Liver (tissue), 9 donors: ENCODE data around the gene TUBGCP4. TPM values are rescaled to one million over a fixed set of nuclear protein-coding genes. Genes with fewer than 3 reads are reported as not detected.

ENCODE experiments used
- DNase-seq: peaks from one replicate; pipeline ENCODE4 v3.0.0-alpha.2; 2017; ENCODE audit warnings: low spot score
- H3K27ac ChIP-seq, 2 donors: one replicate each; pipeline ENCODE4 v1.7.0; 2013; ENCODE audit warnings: inconsistent platforms in 2 of 2, low read length in 2 of 2, control low read depth in 1 of 2, low read depth in 1 of 2, mild to moderate bottlenecking in 1 of 2
- H3K27me3 ChIP-seq, 4 donors: one replicate each; pipeline versions ENCODE4 v1.6.1 to v1.7.0; 2013; ENCODE audit warnings: low read length in 3 of 4, inconsistent platforms in 1 of 4, mild to moderate bottlenecking in 1 of 4, moderate library complexity in 1 of 4; ENCODE audit not compliant: control insufficient read depth in 4 of 4, insufficient read depth in 4 of 4
- H3K36me3 ChIP-seq, 4 donors: one replicate each; pipeline versions ENCODE4 v1.6.1 to v1.7.0; 2013; ENCODE audit warnings: low read length in 3 of 4, mild to moderate bottlenecking in 3 of 4, low read depth in 1 of 4, moderate library complexity in 1 of 4; ENCODE audit not compliant: control insufficient read depth in 4 of 4, insufficient read depth in 3 of 4
- H3K4me1 ChIP-seq, 4 donors: one replicate each; pipeline versions ENCODE4 v1.6.1 to v1.7.0; 2013; ENCODE audit warnings: low read length in 3 of 4, mild to moderate bottlenecking in 3 of 4, moderate library complexity in 1 of 4; ENCODE audit not compliant: control insufficient read depth in 4 of 4, insufficient read depth in 4 of 4
- H3K4me3 ChIP-seq, 3 donors: one replicate each; pipeline versions ENCODE4 v1.6.1 to v1.7.0; 2013; ENCODE audit warnings: low read length in 3 of 3, control low read depth in 1 of 3, low read depth in 1 of 3, mild to moderate bottlenecking in 1 of 3
- H3K9ac ChIP-seq, 2 donors: one replicate each; pipeline ENCODE4 v1.7.0; 2013; ENCODE audit warnings: low read length in 2 of 2, mild to moderate bottlenecking in 2 of 2, moderate library complexity in 2 of 2, control low read depth in 1 of 2, low read depth in 1 of 2
- H3K9me3 ChIP-seq, 4 donors: one replicate each; pipeline versions ENCODE4 v1.6.1 to v1.7.0; 2013; ENCODE audit warnings: low read length in 3 of 4; ENCODE audit not compliant: control insufficient read depth in 4 of 4
- EGR1 ChIP-seq, 2 donors: IDR thresholded peaks; 2 replicates each; pipeline ENCODE4 v1.6.1; 2016 to 2018; ENCODE audit warnings: antibody characterized with exemption in 2 of 2, low read depth in 2 of 2
- FOXA1 ChIP-seq: IDR thresholded peaks from 2 replicates; pipeline ENCODE4 v1.6.1; 2016; ENCODE audit warnings: antibody characterized with exemption
- FOXA2 ChIP-seq: IDR thresholded peaks from 2 replicates; pipeline ENCODE4 v1.6.1; 2016; ENCODE audit warnings: antibody characterized with exemption
- GABPA ChIP-seq, 2 donors: IDR thresholded peaks in 1 of 2; conservative IDR thresholded peaks in 1 of 2; 2 replicates each; pipeline ENCODE4 v1.6.1; 2016; ENCODE audit warnings: antibody characterized with exemption in 2 of 2, mild to moderate bottlenecking in 1 of 2, moderate library complexity in 1 of 2
- HNF4A ChIP-seq, 2 donors: conservative IDR thresholded peaks; 2 replicates each; pipeline ENCODE4 v1.6.1; 2016; ENCODE audit warnings: antibody characterized with exemption in 2 of 2, mild to moderate bottlenecking in 2 of 2
- HNF4G ChIP-seq: IDR thresholded peaks from 2 replicates; pipeline ENCODE4 v1.6.1; 2016; ENCODE audit warnings: antibody characterized with exemption
- JUND ChIP-seq, 2 donors: IDR thresholded peaks; 2 replicates each; pipeline ENCODE4 v1.6.1; 2016; ENCODE audit warnings: antibody characterized with exemption in 2 of 2
- NR2F2 ChIP-seq: IDR thresholded peaks from 2 replicates; pipeline ENCODE4 v1.6.1; 2016; ENCODE audit warnings: antibody characterized with exemption
- RAD21 ChIP-seq, 2 donors: IDR thresholded peaks; 2 replicates each; pipeline ENCODE4 v1.6.1; 2016; ENCODE audit warnings: antibody characterized with exemption in 2 of 2, mild to moderate bottlenecking in 2 of 2
- RXRA ChIP-seq, 2 donors: IDR thresholded peaks; 2 replicates each; pipeline ENCODE4 v1.6.1; 2017 to 2018; ENCODE audit warnings: antibody characterized with exemption in 2 of 2, mild to moderate bottlenecking in 1 of 2
- SP1 ChIP-seq: IDR thresholded peaks from 2 replicates; pipeline ENCODE4 v1.6.1; 2018; ENCODE audit warnings: antibody characterized with exemption, mild to moderate bottlenecking
- TAF1 ChIP-seq: conservative IDR thresholded peaks from 2 replicates; pipeline ENCODE4 v1.6.1; 2016; ENCODE audit warnings: antibody characterized with exemption, mild to moderate bottlenecking
- YY1 ChIP-seq: IDR thresholded peaks from 2 replicates; pipeline ENCODE4 v1.6.1; 2016; ENCODE audit warnings: antibody characterized with exemption, mild to moderate bottlenecking
- WGBS: extraction: QIAGEN DNeasy Blood & Tissue Kit; methylation state at CpG from one replicate; pipeline ENCODE4 v1.1.7; 2013; 5-methylcytosine and 5-hydroxymethylcytosine counted together
- polyA plus RNA-seq, 2 donors: library from polyadenylated mRNA; stranded (reverse) in 1 of 2; unstranded in 1 of 2; fragments of 200-250 nt in 1 of 2; fragments of >200 nt in 1 of 2; fragmentation: Nextera tagmentation in 1 of 2; extraction: Ambion mirVana in 1 of 2; gene quantifications; one replicate each; pipeline versions ENCODE4 v1.2.1 to v1.2.3, GENCODE V29; 2013 to 2015
- total RNA-seq, 2 donors: library from RNA; depleted of rRNA; stranded (reverse); fragments of >200 nt; gene quantifications; one replicate each; pipeline ENCODE4 v1.2.3, GENCODE V29; 2014
- TF ChIP-seq, protein P1 (sequence below): fragments of 150-350 bp; IDR thresholded peaks from 2 replicates; pipeline ENCODE4 v1.5.1; 2017; ENCODE audit warnings: improper control_type of control experiment, low read depth, low read length; ENCODE audit not compliant: missing input control
- TF ChIP-seq, protein P2 (sequence below): IDR thresholded peaks from 2 replicates; pipeline ENCODE4 v1.6.1; 2016; ENCODE audit warnings: antibody characterized with exemption
- TF ChIP-seq, protein P3 (sequence below): IDR thresholded peaks from 2 replicates; pipeline ENCODE4 v1.6.1; 2016; ENCODE audit warnings: antibody characterized with exemption, mild to moderate bottlenecking
- TF ChIP-seq, protein P4 (sequence below): IDR thresholded peaks from 2 replicates; pipeline ENCODE4 v1.6.1; 2016; ENCODE audit warnings: antibody characterized with exemption
- TF ChIP-seq, protein P5 (sequence below): IDR thresholded peaks from 2 replicates; pipeline ENCODE4 v1.6.1; 2016; ENCODE audit warnings: antibody characterized with exemption
- donor health status: healthy.
- donor health status: healthy.
- donor health status: healthy.
- donor health status: healthy.
- donor health status: healthy.

TUBGCP4 gene
- total and polyA plus RNA-seq, 4 donors: 4.6 to 20.5 (median 12.4) TPM

DNA sequence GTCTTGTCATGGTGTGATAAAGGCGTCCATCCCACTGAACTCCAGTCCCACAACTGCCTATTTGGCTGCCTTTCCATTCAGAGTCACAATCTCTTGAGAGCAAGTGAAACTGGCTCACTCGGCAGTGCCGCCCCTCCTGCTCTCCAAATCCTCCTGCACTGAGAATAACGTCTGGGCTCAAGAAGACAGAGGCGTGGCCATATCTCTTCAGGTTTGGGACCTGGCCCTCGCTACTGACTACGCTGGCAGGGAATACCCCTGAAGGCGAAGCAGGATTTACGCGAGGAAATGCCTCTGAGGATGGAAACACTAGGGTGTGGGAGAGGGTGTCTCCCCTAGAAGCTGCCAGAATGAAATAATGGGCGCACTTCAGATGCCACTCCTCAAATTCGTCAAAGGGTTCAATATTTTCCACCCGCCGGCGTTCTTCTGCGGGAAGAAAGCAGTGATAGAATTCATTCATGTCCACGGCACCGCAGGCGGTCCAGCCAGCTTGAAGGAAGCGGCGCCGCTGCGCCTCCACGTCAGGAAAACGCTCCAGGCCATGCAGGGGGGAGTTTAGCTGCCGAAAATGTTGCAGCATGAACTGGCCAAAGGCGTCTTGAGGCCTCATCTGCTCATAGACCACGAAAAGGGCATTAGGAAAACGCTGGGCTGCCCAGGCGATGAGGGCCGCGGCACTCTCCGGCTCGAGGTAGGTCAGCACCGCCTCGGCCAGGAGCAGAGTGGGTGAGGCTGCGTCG, 41.5 kb upstream of the TUBGCP4 start:
- 26% methylated on average over 38 of the region's 38 CpGs for WGBS
- TF ChIP-seq, protein P1, sequence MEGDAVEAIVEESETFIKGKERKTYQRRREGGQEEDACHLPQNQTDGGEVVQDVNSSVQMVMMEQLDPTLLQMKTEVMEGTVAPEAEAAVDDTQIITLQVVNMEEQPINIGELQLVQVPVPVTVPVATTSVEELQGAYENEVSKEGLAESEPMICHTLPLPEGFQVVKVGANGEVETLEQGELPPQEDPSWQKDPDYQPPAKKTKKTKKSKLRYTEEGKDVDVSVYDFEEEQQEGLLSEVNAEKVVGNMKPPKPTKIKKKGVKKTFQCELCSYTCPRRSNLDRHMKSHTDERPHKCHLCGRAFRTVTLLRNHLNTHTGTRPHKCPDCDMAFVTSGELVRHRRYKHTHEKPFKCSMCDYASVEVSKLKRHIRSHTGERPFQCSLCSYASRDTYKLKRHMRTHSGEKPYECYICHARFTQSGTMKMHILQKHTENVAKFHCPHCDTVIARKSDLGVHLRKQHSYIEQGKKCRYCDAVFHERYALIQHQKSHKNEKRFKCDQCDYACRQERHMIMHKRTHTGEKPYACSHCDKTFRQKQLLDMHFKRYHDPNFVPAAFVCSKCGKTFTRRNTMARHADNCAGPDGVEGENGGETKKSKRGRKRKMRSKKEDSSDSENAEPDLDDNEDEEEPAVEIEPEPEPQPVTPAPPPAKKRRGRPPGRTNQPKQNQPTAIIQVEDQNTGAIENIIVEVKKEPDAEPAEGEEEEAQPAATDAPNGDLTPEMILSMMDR: no peak
- DNase-seq: peak; percentile 36

DNA sequence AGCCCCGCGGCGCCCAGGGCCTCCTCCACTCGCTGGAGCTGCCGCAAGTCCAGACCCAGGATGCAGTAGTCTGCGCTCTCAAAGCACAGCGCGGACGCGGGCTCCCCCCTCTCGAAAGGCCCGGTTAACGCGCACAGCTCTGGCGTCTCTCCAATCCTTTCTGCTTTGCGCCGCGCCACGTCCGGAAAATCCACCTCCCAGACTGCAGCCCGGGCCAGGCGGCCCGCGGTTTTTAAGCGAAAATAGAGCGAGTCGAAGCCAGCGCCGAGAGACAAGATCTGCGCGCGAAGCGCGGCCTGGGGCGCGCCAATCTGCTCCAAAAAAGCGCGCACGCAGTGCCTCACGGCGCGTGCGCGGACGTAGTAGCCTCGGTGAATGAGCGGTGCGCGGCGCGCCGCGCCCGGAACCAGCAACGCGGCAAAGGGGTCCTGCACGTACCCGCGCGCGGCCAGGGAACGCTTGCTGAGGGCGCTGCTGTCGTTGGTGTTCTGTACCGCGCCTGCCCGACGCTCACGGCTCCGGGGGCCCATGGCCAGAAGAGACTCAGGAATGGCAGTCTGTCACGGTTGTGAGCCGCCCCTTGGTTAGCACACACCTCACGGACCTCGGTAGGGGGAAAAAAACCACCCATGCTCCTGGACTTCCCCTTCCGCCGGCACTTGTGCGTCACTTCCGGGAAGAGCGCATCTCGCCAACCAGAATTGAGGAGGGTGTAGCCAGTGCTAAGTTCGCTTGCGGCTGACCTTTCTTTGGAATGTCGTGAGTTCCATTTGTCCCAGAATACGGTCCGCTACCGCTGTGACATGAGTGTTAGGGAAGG, 40.7 kb upstream of the TUBGCP4 start, which contains the start of gene LCMT2:
Gene LCMT2, minus strand, starts transcription at position 614 of the 820 bp plus-strand sequence. Its CDS starts 84 bp downstream, at position 530.
- Histone ChIP-seq H3K9ac (peak within 1 kb of the TSS; percentile 85 to 87), H3K9me3 (no peaks in the 10 kb centered on the region), H3K36me3 (peaks cover 0 to 3% (median 0%) of the 10 kb centered on the region in 4 donors), H3K27me3 (no peaks in the 10 kb centered on the region), H3K27ac (peak within 1 kb of the TSS; percentile 95 to 96), H3K4me1 (peaks cover 5 to 25% (median 13%) of the 10 kb centered on the region in 4 donors), H3K4me3 (peak within 1 kb of the TSS; percentile 71 to 96 (median 82))
- TF ChIP-seq FOXA1: no peak
- TF ChIP-seq JUND (IDR thresholded peaks at IDR 0.05): peak in 1 of 2 donors; percentile 41
- TF ChIP-seq HNF4A (conservative IDR thresholded peaks at IDR 0.05): peak; percentile 49 to 65
- peak; percentile 93 to 97 for TF ChIP-seq GABPA (IDR thresholded peaks at IDR 0.05 in 1 of 2, conservative IDR thresholded peaks at IDR 0.05 in 1 of 2)
- no peak for TF ChIP-seq HNF4G
- TF ChIP-seq, protein P1: no peak
- TF ChIP-seq RXRA (IDR thresholded peaks at IDR 0.05): peak; percentile 69 to 85
- peak; percentile 88 for TF ChIP-seq TAF1
- TF ChIP-seq, protein P2, sequence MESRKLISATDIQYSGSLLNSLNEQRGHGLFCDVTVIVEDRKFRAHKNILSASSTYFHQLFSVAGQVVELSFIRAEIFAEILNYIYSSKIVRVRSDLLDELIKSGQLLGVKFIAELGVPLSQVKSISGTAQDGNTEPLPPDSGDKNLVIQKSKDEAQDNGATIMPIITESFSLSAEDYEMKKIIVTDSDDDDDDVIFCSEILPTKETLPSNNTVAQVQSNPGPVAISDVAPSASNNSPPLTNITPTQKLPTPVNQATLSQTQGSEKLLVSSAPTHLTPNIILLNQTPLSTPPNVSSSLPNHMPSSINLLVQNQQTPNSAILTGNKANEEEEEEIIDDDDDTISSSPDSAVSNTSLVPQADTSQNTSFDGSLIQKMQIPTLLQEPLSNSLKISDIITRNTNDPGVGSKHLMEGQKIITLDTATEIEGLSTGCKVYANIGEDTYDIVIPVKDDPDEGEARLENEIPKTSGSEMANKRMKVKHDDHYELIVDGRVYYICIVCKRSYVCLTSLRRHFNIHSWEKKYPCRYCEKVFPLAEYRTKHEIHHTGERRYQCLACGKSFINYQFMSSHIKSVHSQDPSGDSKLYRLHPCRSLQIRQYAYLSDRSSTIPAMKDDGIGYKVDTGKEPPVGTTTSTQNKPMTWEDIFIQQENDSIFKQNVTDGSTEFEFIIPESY: no peak
- TF ChIP-seq, protein P3, sequence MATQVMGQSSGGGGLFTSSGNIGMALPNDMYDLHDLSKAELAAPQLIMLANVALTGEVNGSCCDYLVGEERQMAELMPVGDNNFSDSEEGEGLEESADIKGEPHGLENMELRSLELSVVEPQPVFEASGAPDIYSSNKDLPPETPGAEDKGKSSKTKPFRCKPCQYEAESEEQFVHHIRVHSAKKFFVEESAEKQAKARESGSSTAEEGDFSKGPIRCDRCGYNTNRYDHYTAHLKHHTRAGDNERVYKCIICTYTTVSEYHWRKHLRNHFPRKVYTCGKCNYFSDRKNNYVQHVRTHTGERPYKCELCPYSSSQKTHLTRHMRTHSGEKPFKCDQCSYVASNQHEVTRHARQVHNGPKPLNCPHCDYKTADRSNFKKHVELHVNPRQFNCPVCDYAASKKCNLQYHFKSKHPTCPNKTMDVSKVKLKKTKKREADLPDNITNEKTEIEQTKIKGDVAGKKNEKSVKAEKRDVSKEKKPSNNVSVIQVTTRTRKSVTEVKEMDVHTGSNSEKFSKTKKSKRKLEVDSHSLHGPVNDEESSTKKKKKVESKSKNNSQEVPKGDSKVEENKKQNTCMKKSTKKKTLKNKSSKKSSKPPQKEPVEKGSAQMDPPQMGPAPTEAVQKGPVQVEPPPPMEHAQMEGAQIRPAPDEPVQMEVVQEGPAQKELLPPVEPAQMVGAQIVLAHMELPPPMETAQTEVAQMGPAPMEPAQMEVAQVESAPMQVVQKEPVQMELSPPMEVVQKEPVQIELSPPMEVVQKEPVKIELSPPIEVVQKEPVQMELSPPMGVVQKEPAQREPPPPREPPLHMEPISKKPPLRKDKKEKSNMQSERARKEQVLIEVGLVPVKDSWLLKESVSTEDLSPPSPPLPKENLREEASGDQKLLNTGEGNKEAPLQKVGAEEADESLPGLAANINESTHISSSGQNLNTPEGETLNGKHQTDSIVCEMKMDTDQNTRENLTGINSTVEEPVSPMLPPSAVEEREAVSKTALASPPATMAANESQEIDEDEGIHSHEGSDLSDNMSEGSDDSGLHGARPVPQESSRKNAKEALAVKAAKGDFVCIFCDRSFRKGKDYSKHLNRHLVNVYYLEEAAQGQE: peak; percentile 76
- TF ChIP-seq EGR1 (IDR thresholded peaks at IDR 0.05; ENCODE audit: low read depth in 2 of 2): peak; percentile 81 to 93
- TF ChIP-seq FOXA2: no peak
- peak in 1 of 2 donors; percentile 5 for TF ChIP-seq RAD21 (IDR thresholded peaks at IDR 0.05)
- TF ChIP-seq, protein P4, sequence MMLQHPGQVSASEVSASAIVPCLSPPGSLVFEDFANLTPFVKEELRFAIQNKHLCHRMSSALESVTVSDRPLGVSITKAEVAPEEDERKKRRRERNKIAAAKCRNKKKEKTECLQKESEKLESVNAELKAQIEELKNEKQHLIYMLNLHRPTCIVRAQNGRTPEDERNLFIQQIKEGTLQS: no peak
- TF ChIP-seq YY1: no peak
- TF ChIP-seq NR2F2: peak; percentile 93
- peak; percentile 75 for TF ChIP-seq SP1
- TF ChIP-seq, protein P5, sequence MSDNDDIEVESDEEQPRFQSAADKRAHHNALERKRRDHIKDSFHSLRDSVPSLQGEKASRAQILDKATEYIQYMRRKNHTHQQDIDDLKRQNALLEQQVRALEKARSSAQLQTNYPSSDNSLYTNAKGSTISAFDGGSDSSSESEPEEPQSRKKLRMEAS: peak; percentile 95
- under 1% methylated on average over 86 of the region's 86 CpGs for WGBS
- peak; percentile 92 for DNase-seq

More for the DNA sequence above, 41.5 kb upstream of the TUBGCP4 start:
- Histone ChIP-seq H3K27me3 (no peaks in the 10 kb centered on the region), H3K36me3 (no peaks in the 10 kb centered on the region), H3K9ac (peak overlapping the region; percentile 85 to 87), H3K4me3 (peak overlapping the region; percentile 71 to 96 (median 82)), H3K27ac (peak overlapping the region; percentile 95 to 96), H3K4me1 (peaks cover 5 to 25% (median 13%) of the 10 kb centered on the region in 4 donors), H3K9me3 (no peaks in the 10 kb centered on the region)
